Measurements from ENCODE around the gene SKIC2.
A peak's percentile ranks its signal among the peaks of the same experiment; 100 is the strongest.

The SKIC2 gene

GRCh38 chr6:31945154-31945506 is 13.8 kb upstream of the SKIC2 start:
- TF ChIP-seq CTCF (IDR thresholded peaks at IDR 0.05; ENCODE audit: low read depth, low read length): no peak
- H3K4me3 ChIP-seq (replicated peaks in 1 of 2; ENCODE audit: low read depth in 2 of 2, low read length in 2 of 2): no peak overlapping the region

GRCh38 chr6:31945507-31946369 is 13.2 kb upstream of the SKIC2 start, which contains the start of gene CFB:
Gene CFB (plus strand): TSS chr6:31946095. CDS start chr6:31946222, 127 bp downstream.
- DNase-seq (ENCODE audit: low read depth in 2 of 2): peak; percentile 91 to 92
- peak within 1 kb of the TSS; percentile 8 to 20 for H3K4me3 ChIP-seq (replicated peaks in 1 of 2; ENCODE audit: low read depth in 2 of 2, low read length in 2 of 2)
- TF ChIP-seq CTCF (IDR thresholded peaks at IDR 0.05; ENCODE audit: low read depth, low read length): no peak

More at GRCh38 chr6:31945154-31945506, 13.8 kb upstream of the SKIC2 start:
- no peak for DNase-seq (ENCODE audit: low read depth in 2 of 2)

GRCh38 chr6:31946370-31946885 is 12.5 kb upstream of the SKIC2 start:
- peak overlapping the region; percentile 8 to 20 for H3K4me3 ChIP-seq (replicated peaks in 1 of 2; ENCODE audit: low read depth in 2 of 2, low read length in 2 of 2)
- no peak for DNase-seq (ENCODE audit: low read depth in 2 of 2)
- no peak for TF ChIP-seq CTCF (IDR thresholded peaks at IDR 0.05; ENCODE audit: low read depth, low read length)

GRCh38 chr6:31947070-31947675 is 11.8 kb upstream of the SKIC2 start:
- DNase-seq (ENCODE audit: low read depth in 2 of 2): no peak
- H3K4me3 ChIP-seq (replicated peaks in 1 of 2; ENCODE audit: low read depth in 2 of 2, low read length in 2 of 2): no peak overlapping the region
- no peak for TF ChIP-seq CTCF (IDR thresholded peaks at IDR 0.05; ENCODE audit: low read depth, low read length)

GRCh38 chr6:31947864-31948263 is 11.1 kb upstream of the SKIC2 start:
- H3K4me3 ChIP-seq (replicated peaks in 1 of 2; ENCODE audit: low read depth in 2 of 2, low read length in 2 of 2): no peak overlapping the region
- TF ChIP-seq CTCF (IDR thresholded peaks at IDR 0.05; ENCODE audit: low read depth, low read length): no peak
- no peak for DNase-seq (ENCODE audit: low read depth in 2 of 2)

- no peak for TF ChIP-seq CTCF (IDR thresholded peaks at IDR 0.05; ENCODE audit: low read depth, low read length)
- DNase-seq (ENCODE audit: low read depth in 2 of 2): no peak
- no peak overlapping the region for H3K4me3 ChIP-seq (replicated peaks in 1 of 2; ENCODE audit: low read depth in 2 of 2, low read length in 2 of 2)
Observed at GRCh38 chr6:31948306-31948705, 10.7 kb upstream of the SKIC2 start.

All from cardiac fibroblast (primary cell).